GM12873 (cell line): ENCODE data around the gene TCEAL4.

Experiments used
- TF ChIP-seq, protein P1 (sequence below): IDR thresholded peaks from 2 replicates; pipeline ENCODE4 v1.5.1; 2012; ENCODE audit warnings: low read depth, mild to moderate bottlenecking, moderate library complexity, low read length, control low read depth; ENCODE audit not compliant: insufficient read depth; ENCODE audit errors: missing control alignments

The TCEAL4 gene

DNA sequence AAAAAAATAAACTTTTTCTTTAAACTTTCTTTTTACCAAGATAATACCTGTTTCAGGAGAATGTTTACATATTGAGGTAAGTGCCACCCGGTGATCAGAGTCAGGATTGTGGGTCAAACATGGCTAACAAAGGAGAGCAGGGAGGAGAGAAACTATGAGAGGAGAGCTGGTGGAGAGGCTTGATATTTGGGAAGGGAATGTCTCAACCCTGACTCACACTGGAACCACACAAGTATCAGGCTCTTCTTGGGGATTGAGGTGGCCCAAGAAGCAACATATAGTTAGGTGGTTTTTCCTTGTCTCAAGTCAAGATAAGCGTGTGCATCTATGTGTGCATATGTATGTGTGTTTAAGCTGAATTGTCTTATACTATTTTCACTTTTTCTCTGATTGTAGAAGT is 50.1 kb downstream of the TCEAL4 start:
- TF ChIP-seq, protein P1, sequence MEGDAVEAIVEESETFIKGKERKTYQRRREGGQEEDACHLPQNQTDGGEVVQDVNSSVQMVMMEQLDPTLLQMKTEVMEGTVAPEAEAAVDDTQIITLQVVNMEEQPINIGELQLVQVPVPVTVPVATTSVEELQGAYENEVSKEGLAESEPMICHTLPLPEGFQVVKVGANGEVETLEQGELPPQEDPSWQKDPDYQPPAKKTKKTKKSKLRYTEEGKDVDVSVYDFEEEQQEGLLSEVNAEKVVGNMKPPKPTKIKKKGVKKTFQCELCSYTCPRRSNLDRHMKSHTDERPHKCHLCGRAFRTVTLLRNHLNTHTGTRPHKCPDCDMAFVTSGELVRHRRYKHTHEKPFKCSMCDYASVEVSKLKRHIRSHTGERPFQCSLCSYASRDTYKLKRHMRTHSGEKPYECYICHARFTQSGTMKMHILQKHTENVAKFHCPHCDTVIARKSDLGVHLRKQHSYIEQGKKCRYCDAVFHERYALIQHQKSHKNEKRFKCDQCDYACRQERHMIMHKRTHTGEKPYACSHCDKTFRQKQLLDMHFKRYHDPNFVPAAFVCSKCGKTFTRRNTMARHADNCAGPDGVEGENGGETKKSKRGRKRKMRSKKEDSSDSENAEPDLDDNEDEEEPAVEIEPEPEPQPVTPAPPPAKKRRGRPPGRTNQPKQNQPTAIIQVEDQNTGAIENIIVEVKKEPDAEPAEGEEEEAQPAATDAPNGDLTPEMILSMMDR = no peak
